ENCODE results near the gene EEFSEC.

DNA sequence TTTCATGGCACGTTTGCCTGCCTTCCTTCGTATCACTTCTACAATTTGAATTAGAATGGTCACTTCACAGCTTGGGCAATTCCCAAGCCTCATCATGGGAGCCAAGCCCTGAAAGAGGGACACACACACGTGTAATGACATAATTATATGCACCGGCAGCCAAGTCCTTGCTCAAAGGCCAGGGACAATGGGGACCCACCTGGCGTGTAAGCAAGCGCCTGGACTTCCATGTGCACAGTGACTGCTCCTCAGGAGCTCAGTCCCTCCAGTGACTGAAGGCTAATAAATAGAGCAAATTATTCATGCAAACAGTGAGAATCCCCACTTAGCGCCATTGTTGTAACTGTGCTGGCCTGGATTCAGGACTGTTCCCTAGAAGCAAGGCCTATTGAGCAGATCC, 198.3 kb downstream of the EEFSEC start:
- TF ChIP-seq, protein P1, sequence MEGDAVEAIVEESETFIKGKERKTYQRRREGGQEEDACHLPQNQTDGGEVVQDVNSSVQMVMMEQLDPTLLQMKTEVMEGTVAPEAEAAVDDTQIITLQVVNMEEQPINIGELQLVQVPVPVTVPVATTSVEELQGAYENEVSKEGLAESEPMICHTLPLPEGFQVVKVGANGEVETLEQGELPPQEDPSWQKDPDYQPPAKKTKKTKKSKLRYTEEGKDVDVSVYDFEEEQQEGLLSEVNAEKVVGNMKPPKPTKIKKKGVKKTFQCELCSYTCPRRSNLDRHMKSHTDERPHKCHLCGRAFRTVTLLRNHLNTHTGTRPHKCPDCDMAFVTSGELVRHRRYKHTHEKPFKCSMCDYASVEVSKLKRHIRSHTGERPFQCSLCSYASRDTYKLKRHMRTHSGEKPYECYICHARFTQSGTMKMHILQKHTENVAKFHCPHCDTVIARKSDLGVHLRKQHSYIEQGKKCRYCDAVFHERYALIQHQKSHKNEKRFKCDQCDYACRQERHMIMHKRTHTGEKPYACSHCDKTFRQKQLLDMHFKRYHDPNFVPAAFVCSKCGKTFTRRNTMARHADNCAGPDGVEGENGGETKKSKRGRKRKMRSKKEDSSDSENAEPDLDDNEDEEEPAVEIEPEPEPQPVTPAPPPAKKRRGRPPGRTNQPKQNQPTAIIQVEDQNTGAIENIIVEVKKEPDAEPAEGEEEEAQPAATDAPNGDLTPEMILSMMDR (IDR thresholded peaks at IDR 0.05; ENCODE audit: insufficient read depth, low read depth, low read length): no peak
- TF ChIP-seq EZH2 (IDR thresholded peaks at IDR 0.05; ENCODE audit: insufficient read depth, low read length): no peak
